KOPT-K1 (cell line): ENCODE data around the gene IFITM2.

Experiments
- H3K27ac ChIP-seq: fragments of 200-600 bp; sonication (generic); 2 replicates; pipeline ENCODE4 v1.5.1; 2016; ENCODE audit warnings: antibody characterized with exemption, mild to moderate bottlenecking, low read depth, low read length; ENCODE audit not compliant: poor library complexity, severe bottlenecking
- H3K36me3 ChIP-seq: fragments of 200-600 bp; sonication (generic); 2 replicates; pipeline ENCODE4 v1.5.1; 2017; ENCODE audit warnings: antibody characterized with exemption, mild to moderate bottlenecking, low read length, moderate library complexity; ENCODE audit not compliant: insufficient read depth
- H3K9me3 ChIP-seq: fragments of 200-600 bp; sonication (generic); 2 replicates; pipeline ENCODE4 v1.5.1; 2017; ENCODE audit warnings: antibody characterized with exemption, low read length, mild to moderate bottlenecking; ENCODE audit not compliant: insufficient read depth, poor library complexity, severe bottlenecking

The IFITM2 gene

GRCh38 chr11:287821-288477, 19.7 kb upstream of the IFITM2 start:
- no peaks in the 10 kb centered on the region for H3K9me3 ChIP-seq
- H3K36me3 ChIP-seq = peaks cover 22% of the 10 kb centered on the region
- H3K27ac ChIP-seq = peak overlapping the region; percentile 99

- H3K27ac ChIP-seq = peak within 1 kb of the TSS; percentile 99
- H3K36me3 ChIP-seq = peaks cover 30% of the 10 kb centered on the region
- H3K9me3 ChIP-seq = no peaks in the 10 kb centered on the region
Observed at GRCh38 chr11:288478-289397, 18.9 kb upstream of the IFITM2 start, which contains the start of gene PGGHG. Gene PGGHG, plus strand, starts transcription at chr11:289126. Its CDS starts 691 bp downstream, at chr11:289817.

- no peaks in the 10 kb centered on the region for H3K9me3 ChIP-seq
- H3K36me3 ChIP-seq = peaks cover 36% of the 10 kb centered on the region
- peak overlapping the region; percentile 99 for H3K27ac ChIP-seq
Observed at GRCh38 chr11:289398-289711, 18.3 kb upstream of the IFITM2 start.

GRCh38 chr11:289712-290620, 17.6 kb upstream of the IFITM2 start:
- peak overlapping the region; percentile 99 for H3K27ac ChIP-seq
- peaks cover 42% of the 10 kb centered on the region for H3K36me3 ChIP-seq
- no peaks in the 10 kb centered on the region for H3K9me3 ChIP-seq

GRCh38 chr11:290621-291231, 16.9 kb upstream of the IFITM2 start:
- Histone ChIP-seq H3K36me3 (peaks cover 50% of the 10 kb centered on the region), H3K27ac (peak overlapping the region; percentile 99), H3K9me3 (no peaks in the 10 kb centered on the region)

GRCh38 chr11:291281-292210, 16.1 kb upstream of the IFITM2 start:
- Histone ChIP-seq H3K27ac (peak overlapping the region; percentile 99), H3K36me3 (peaks cover 58% of the 10 kb centered on the region), H3K9me3 (no peaks in the 10 kb centered on the region)

- peak overlapping the region; percentile 27 for H3K27ac ChIP-seq
- H3K9me3 ChIP-seq = no peaks in the 10 kb centered on the region
- peaks cover 60% of the 10 kb centered on the region for H3K36me3 ChIP-seq
Observed at GRCh38 chr11:292211-293121, 15.2 kb upstream of the IFITM2 start.

GRCh38 chr11:293271-293851, 14.3 kb upstream of the IFITM2 start:
- no peaks in the 10 kb centered on the region for H3K9me3 ChIP-seq
- no peak overlapping the region for H3K27ac ChIP-seq
- peaks cover 60% of the 10 kb centered on the region for H3K36me3 ChIP-seq

- Histone ChIP-seq H3K27ac (no peak overlapping the region), H3K36me3 (peaks cover 60% of the 10 kb centered on the region), H3K9me3 (no peaks in the 10 kb centered on the region)
Observed at GRCh38 chr11:293852-294661, 13.6 kb upstream of the IFITM2 start.

- Histone ChIP-seq H3K9me3 (no peaks in the 10 kb centered on the region), H3K27ac (no peak overlapping the region), H3K36me3 (peaks cover 60% of the 10 kb centered on the region)
Observed at GRCh38 chr11:294780-295179, 12.8 kb upstream of the IFITM2 start.

- no peak overlapping the region for H3K27ac ChIP-seq
- peaks cover 60% of the 10 kb centered on the region for H3K36me3 ChIP-seq
- H3K9me3 ChIP-seq = no peaks in the 10 kb centered on the region
Observed at GRCh38 chr11:295351-296170, 12.1 kb upstream of the IFITM2 start.
